IPS-15b (cell line): ENCODE measurements around the gene DGKE.

Experiments
- H3K27me3 ChIP-seq: one replicate; pipeline ENCODE4 v1.6.1; 2013; ENCODE audit warnings: low read length; ENCODE audit not compliant: control insufficient read depth, insufficient read depth
- H3K36me3 ChIP-seq: one replicate; pipeline ENCODE4 v1.6.1; 2013; ENCODE audit warnings: low read length; ENCODE audit not compliant: control insufficient read depth, insufficient read depth
- H3K4me1 ChIP-seq: one replicate; pipeline ENCODE4 v1.6.1; 2013; ENCODE audit warnings: mild to moderate bottlenecking, low read length; ENCODE audit not compliant: control insufficient read depth, insufficient read depth
- H3K4me3 ChIP-seq: one replicate; pipeline ENCODE4 v1.5.1; 2013; ENCODE audit warnings: low read depth, low read length
- H3K9ac ChIP-seq: one replicate; pipeline ENCODE4 v1.6.1; 2013; ENCODE audit warnings: low read depth, mild to moderate bottlenecking, low read length
- H3K9me3 ChIP-seq: one replicate; pipeline ENCODE4 v1.6.1; 2013; ENCODE audit warnings: mild to moderate bottlenecking, low read length; ENCODE audit not compliant: control insufficient read depth, insufficient read depth

Gene DGKE

DNA sequence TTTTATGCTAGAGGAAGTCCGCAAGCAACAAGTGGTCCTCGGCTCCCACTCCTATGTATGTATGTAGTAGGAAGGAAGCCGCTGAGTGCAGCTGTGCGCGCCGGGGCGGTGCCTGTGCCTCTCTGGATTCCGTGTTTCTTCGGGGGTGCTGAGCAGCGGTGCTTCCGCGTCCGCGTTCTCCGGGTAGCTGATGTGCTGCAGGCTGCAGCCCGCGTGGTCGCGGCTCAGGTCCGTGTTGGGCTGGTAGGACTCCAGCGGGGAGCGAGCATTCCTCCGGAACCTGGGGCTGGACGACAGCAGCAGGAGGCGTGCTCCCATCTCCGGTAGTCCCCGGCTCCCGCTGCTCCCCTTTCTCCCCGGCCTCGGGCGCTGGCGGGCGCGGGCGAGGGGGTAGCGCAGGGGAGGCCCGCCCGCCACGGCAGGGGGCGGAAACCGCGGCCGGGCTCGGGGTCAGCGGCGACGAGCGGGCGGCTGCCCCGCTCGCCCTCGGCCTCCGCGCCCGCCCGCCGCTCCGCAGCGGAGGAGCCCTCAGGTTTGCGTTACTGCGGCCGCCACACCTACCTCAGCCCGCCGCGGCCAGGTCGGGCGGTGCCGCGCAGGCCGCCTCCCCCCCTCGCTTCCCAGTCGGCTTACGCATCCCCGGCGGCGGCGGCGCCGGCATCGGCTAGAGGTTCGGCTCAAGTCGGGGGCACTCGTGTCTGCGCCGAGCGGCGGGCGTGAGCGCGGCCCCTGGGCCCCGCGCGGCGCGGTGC lies 718 bp upstream of the DGKE start:
- H3K36me3 ChIP-seq: no peaks in the 10 kb centered on the region
- peaks cover 33% of the 10 kb centered on the region for H3K27me3 ChIP-seq
- peak overlapping the region; percentile 76 for H3K4me3 ChIP-seq
- peaks cover 8% of the 10 kb centered on the region for H3K4me1 ChIP-seq
- H3K9ac ChIP-seq: peak overlapping the region; percentile 9
- H3K9me3 ChIP-seq: no peaks in the 10 kb centered on the region

DNA sequence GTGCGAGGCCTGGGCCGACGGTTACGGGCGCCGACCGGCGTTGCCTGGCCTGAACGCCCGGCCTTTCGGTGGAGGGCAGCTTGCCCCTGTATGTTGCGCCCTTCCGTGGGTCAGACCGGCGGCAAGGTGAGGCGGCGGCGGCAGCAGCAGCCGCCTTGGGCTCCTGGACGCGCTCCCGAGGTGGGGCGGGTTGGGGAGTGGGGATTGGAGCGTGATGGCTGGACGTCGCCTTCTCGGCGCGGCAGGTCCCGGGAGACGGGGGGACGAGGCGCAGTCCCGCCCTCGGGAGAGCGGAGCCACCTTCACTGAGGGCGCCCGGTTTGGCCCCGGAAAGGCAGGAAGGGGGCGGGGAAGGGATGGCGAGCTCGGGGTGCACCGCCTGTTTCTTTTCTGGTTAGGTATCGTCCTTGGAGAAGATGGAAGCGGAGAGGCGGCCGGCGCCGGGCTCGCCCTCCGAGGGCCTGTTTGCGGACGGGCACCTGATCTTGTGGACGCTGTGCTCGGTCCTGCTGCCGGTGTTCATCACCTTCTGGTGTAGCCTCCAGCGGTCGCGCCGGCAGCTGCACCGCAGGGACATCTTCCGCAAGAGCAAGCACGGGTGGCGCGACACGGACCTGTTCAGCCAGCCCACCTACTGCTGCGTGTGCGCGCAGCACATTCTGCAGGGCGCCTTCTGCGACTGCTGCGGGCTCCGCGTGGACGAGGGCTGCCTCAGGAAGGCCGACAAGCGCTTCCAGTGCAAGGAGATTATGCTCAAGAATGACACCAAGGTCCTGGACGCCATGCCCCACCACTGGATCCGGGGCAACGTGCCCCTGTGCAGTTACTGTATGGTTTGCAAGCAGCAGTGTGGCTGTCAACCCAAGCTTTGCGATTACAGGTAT lies 671 bp downstream of the DGKE start:
- Histone ChIP-seq H3K4me1 (peaks cover 8% of the 10 kb centered on the region), H3K36me3 (no peaks in the 10 kb centered on the region), H3K9ac (peak overlapping the region; percentile 51), H3K9me3 (no peaks in the 10 kb centered on the region), H3K4me3 (peak overlapping the region; percentile 59), H3K27me3 (peaks cover 33% of the 10 kb centered on the region)

DNA sequence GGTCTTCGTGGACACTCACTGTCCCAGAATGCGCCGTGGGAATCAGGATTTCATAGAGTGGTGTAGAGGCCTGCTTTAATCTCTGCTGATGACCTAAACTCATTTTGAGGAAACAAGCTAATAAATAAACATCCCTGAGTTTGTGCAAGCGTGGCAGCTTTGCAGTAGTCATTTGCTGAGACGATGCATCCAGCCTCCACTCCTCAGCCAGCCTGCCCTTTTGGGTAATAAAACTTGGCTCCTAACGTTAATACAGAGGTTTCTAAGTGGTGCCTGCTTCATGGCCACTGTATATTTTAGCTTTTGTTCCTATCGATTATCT lies 1.3 kb downstream of the DGKE start:
- H3K9ac ChIP-seq: no peak overlapping the region

DNA sequence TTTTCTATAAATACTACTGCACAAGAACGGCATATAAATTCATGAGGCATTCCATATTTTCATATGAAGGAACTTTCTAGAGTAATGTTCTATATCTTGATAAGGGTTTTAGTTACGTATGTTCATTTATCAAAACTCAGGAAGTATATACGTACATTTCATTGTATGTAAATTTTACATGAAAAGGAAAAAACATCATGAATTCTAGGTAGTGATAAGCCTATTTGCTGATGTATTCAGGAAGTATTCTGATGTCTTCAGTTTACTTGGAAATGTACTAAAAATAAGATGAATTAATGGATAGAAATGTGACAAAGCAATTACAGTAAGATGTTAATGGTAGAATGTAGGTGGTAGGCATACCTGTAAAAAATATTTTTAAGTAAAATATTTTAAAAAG lies 4.7 kb downstream of the DGKE start:
- Histone ChIP-seq H3K9ac (no peak overlapping the region), H3K4me3 (no peak overlapping the region), H3K4me1 (peaks cover 4% of the 10 kb centered on the region), H3K9me3 (no peaks in the 10 kb centered on the region), H3K36me3 (no peaks in the 10 kb centered on the region), H3K27me3 (peaks cover 17% of the 10 kb centered on the region)

More for the DNA sequence above, 1.3 kb downstream of the DGKE start:
- Histone ChIP-seq H3K36me3 (no peaks in the 10 kb centered on the region), H3K4me1 (peaks cover 8% of the 10 kb centered on the region), H3K9me3 (no peaks in the 10 kb centered on the region), H3K27me3 (peaks cover 33% of the 10 kb centered on the region), H3K4me3 (peak overlapping the region; percentile 59)

DNA sequence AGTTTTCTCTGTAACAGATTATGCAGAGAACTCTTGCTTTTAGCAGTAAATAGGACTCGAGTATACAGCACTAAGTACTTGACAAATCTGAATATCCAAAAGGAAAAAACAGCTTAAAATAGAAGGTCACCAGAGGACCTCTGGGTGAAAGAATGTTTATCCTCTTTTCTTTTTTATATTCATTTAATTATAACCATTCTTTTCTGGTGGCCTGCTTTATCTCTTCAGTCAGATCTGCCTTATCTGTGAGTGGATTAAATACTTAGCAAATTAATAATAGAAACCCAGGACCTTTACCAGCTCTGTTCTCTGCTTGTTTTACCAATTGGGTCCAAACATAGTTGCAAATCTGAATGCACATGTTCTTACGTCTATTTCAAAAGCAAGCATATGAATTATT lies 8.6 kb downstream of the DGKE start:
- no peak overlapping the region for H3K4me3 ChIP-seq
- no peaks in the 10 kb centered on the region for H3K4me1 ChIP-seq
- no peaks in the 10 kb centered on the region for H3K9me3 ChIP-seq
- no peaks in the 10 kb centered on the region for H3K27me3 ChIP-seq
- no peaks in the 10 kb centered on the region for H3K36me3 ChIP-seq
- H3K9ac ChIP-seq: no peak overlapping the region

DNA sequence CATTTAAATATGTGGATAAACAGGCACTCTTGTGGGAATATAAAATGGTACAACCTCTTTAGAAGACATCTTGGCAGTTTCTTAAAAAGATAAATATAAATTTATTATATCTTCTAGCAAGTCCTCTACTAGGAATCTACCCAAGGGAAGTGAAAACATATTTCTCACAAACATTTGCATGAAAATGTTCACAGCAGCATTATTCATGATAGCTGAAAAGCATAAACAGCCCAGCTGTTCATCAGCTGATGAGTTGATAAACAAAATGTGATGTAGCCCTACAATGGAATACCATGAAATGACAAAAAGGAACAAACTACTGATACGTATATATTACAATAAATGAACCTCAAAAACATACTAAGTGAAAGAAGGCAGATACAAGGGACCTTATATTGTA lies 12.0 kb downstream of the DGKE start:
- Histone ChIP-seq H3K4me3 (no peak overlapping the region), H3K9me3 (no peaks in the 10 kb centered on the region), H3K36me3 (no peaks in the 10 kb centered on the region), H3K9ac (no peak overlapping the region), H3K27me3 (no peaks in the 10 kb centered on the region), H3K4me1 (no peaks in the 10 kb centered on the region)

DNA sequence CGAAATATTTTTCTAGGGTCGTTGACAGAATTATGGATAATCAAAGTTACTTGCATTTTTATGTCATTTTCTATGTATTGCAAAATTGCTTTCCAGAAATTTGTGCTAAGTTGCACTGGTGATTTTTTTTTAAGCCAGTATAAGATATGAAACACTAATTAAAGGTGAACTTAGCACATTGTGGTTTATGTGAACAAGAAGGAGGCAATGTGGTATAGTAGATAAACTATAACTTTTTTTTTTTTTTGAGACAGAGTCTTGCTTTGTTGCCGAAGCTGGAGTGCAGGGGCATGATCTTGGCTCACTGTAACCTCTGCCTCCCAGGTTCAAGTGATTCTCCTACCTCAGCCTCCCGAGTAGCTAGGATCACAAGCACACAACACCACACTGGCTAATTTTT lies 13.2 kb downstream of the DGKE start:
- Histone ChIP-seq H3K27me3 (no peaks in the 10 kb centered on the region), H3K9me3 (no peaks in the 10 kb centered on the region), H3K4me1 (no peaks in the 10 kb centered on the region), H3K9ac (no peak overlapping the region), H3K4me3 (no peak overlapping the region), H3K36me3 (no peaks in the 10 kb centered on the region)

DNA sequence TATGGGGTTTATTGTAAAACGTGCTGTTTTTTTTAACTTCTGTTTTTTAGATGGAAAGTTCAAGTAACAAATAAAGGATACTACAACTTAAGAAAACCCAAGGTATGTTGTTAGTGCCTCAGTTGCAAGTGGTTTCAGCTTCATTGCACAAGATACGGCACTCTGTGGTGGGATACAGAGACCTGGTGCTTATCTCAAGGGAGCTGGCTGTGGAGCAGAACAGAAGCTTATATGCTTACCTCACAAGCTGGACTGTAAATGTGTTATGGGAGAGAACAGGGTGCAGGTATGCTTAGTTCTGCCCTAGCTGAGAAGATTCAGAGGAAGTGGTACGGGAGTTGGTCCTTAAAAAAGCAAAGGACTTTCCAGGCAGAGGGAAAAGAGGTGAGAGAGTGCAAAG lies 15.2 kb downstream of the DGKE start:
- Histone ChIP-seq H3K27me3 (no peaks in the 10 kb centered on the region), H3K36me3 (no peaks in the 10 kb centered on the region), H3K9ac (no peak overlapping the region)

DNA sequence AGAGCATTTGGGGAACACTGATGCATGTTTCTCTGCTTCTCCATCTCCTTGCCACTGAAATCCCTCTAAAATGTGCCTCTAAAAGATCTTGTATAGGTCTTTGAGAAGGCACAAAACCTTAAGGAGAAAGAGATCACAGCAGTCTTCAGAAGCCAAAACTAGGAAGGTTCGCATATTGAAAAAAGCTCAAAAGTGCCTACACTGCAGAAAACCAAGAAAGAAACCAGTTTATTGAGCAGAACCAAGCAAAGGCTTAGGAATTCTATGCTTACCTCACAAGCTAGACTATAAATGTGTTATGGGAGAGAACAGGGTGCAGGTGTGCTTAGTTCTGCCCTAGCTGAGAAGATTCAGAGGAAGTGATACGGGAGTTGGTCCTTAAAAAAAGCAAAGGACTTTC lies 16.6 kb downstream of the DGKE start:
- H3K9me3 ChIP-seq: no peaks in the 10 kb centered on the region
- no peaks in the 10 kb centered on the region for H3K4me1 ChIP-seq
- no peak overlapping the region for H3K4me3 ChIP-seq
- no peaks in the 10 kb centered on the region for H3K36me3 ChIP-seq
- H3K27me3 ChIP-seq: no peaks in the 10 kb centered on the region
- no peak overlapping the region for H3K9ac ChIP-seq

More for the DNA sequence above, 15.2 kb downstream of the DGKE start:
- Histone ChIP-seq H3K4me1 (no peaks in the 10 kb centered on the region), H3K9me3 (no peaks in the 10 kb centered on the region), H3K4me3 (no peak overlapping the region)

DNA sequence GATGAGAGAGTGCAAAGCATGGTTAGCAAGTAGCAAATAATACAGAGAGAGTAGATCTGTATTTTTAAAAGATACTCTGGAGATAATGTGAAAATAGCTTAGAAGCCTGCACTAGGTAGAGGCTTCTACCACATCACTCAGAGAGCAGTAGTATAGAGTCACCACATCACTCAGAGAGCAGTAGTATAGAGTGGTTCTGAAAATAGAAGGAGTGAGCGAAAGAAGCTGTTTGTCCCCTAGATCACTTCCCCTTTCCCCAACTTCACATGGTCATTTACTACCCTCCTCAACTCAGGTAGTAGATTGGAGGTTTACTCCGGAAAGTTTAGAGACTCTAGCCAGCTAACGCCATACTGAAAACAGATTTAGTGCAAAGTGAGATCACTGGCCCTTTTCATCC lies 17.1 kb downstream of the DGKE start:
- H3K4me1 ChIP-seq: no peaks in the 10 kb centered on the region
- H3K27me3 ChIP-seq: no peaks in the 10 kb centered on the region
- no peak overlapping the region for H3K9ac ChIP-seq
- no peaks in the 10 kb centered on the region for H3K9me3 ChIP-seq
- H3K36me3 ChIP-seq: no peaks in the 10 kb centered on the region
- H3K4me3 ChIP-seq: no peak overlapping the region

DNA sequence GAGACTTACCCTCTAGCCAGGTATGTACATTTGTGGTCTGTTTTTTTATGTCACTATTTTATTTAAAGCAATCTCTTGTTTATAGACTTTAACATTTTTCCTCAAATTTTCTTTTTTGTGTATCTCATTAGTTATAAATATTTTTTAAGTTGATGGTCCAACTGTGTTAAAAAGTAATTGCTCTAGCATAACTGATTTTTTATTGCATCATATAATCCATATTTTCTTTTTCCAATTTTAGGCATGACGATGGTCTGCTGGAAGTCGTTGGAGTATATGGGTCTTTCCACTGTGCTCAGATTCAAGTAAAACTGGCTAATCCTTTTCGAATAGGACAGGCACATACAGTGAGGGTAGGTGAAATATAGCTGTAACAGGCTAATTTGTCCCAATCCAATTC lies 27.9 kb downstream of the DGKE start:
- Histone ChIP-seq H3K4me3 (no peak overlapping the region), H3K9me3 (no peaks in the 10 kb centered on the region), H3K9ac (no peak overlapping the region), H3K27me3 (no peaks in the 10 kb centered on the region), H3K36me3 (no peaks in the 10 kb centered on the region), H3K4me1 (peaks cover 2% of the 10 kb centered on the region)

DNA sequence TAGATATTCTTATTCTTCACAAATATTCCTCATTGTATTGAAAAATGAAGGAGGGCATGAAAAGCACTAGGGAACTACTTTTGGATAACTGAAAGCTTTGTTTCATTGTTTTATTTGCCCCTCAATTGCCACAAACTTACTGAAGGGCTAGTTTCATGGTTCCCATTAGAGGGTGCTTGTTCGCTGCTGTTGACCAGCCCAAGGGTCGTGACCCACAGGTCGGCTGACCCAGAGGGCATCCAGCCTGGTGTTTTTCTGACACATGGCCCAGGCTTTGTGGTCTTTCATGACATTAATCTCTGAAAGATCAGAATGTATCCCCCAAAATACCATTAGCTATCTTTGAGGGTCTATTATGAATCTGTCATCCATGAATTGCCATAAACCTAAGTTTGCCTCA lies 30.0 kb downstream of the DGKE start:
- no peaks in the 10 kb centered on the region for H3K27me3 ChIP-seq
- H3K4me1 ChIP-seq: peaks cover 2% of the 10 kb centered on the region
- H3K4me3 ChIP-seq: no peak overlapping the region
- no peaks in the 10 kb centered on the region for H3K9me3 ChIP-seq
- no peak overlapping the region for H3K9ac ChIP-seq
- no peaks in the 10 kb centered on the region for H3K36me3 ChIP-seq
